Upper lobe of left lung (tissue), 4 donors: ENCODE data around the gene TNNC2.

Experiments
- POLR2AphosphoS5 ChIP-seq, 2 donors: sonication (generic); formaldehyde crosslinking; IDR thresholded peaks; one replicate each; pipeline ENCODE4 v1.5.1; 2017; ENCODE audit warnings: antibody characterized with exemption in 2 of 2
- TF ChIP-seq, protein P1 (sequence below), 6 experiments: fragments of 450-650 bp in 4 of 6; fragments of 200-600 bp in 2 of 6; sonication (generic) in 2 of 6; IDR thresholded peaks; one replicate each; pipeline ENCODE4 v1.5.1; 2016 to 2019; ENCODE audit warnings: antibody characterized with exemption in 6 of 6

DNA sequence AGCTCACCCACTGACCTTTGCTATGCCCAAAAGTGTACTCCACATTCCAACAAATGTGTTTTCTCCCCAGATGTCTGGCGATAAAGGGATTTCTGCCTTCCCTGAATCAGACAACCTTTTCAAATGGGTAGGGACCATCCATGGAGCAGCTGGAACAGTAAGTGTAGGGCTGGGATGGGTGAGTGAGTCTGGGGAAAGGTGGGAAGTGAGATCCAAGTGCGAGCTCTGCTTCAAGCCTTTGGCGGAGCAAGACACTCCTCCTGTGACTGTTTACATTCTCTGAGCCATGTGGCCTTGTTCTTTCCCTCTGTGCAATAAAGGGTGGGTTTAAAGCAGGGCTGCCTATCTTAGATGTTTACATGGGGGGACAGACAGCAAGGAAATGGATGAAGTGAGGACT is 12.8 kb downstream of the TNNC2 start:
- TF ChIP-seq POLR2AphosphoS5 (IDR thresholded peaks at IDR 0.05): no peak
- TF ChIP-seq, protein P1, sequence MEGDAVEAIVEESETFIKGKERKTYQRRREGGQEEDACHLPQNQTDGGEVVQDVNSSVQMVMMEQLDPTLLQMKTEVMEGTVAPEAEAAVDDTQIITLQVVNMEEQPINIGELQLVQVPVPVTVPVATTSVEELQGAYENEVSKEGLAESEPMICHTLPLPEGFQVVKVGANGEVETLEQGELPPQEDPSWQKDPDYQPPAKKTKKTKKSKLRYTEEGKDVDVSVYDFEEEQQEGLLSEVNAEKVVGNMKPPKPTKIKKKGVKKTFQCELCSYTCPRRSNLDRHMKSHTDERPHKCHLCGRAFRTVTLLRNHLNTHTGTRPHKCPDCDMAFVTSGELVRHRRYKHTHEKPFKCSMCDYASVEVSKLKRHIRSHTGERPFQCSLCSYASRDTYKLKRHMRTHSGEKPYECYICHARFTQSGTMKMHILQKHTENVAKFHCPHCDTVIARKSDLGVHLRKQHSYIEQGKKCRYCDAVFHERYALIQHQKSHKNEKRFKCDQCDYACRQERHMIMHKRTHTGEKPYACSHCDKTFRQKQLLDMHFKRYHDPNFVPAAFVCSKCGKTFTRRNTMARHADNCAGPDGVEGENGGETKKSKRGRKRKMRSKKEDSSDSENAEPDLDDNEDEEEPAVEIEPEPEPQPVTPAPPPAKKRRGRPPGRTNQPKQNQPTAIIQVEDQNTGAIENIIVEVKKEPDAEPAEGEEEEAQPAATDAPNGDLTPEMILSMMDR (IDR thresholded peaks at IDR 0.05): no peak
